PC-3 (cell line): Measurements from ENCODE around the gene NLRP4. TPM values are rescaled to one million over a fixed set of nuclear protein-coding genes. Genes with fewer than 3 reads are reported as not detected.

Experiments used
- ATAC-seq: fragments of 200-7000 bp; cut with Tn5 transposase; 2 replicates; pipeline ENCODE4 v1.9.1; 2020; ENCODE audit warnings: mild to moderate bottlenecking, moderate library complexity
- BruUV-seq: library from RNA; stranded (reverse); fragments of 400-500 nt; replicated peaks from 2 replicates; lab custom pipeline; 2021; lab: Mats Ljungman, UMichigan
- CTCF ChIA-PET: fragments of 300-600 bp; sonication (Branson Sonifier 250); formaldehyde crosslinking; loops from one replicate; lab custom pipeline; 2022; ENCODE audit warnings: antibody characterized with exemption; lab: Charles Lee
- POLR2A ChIA-PET: fragments of 300-600 bp; sonication (Branson Sonifier 250); formaldehyde crosslinking; loops from one replicate; lab custom pipeline; 2022; ENCODE audit warnings: antibody characterized with exemption; ENCODE audit not compliant: unreplicated experiment; lab: Charles Lee
- DNase-seq: peaks from one replicate; pipeline ENCODE4 v3.0.0-alpha.2; 2015
- H2AFZ ChIP-seq: fragments of 300-600 bp; sonication (generic); 2 replicates; pipeline ENCODE4 v1.6.0; 2016; ENCODE audit warnings: antibody characterized with exemption, low read length
- H3F3A ChIP-seq: fragments of 300-600 bp; sonication (generic); one replicate; pipeline ENCODE4 v1.6.0; 2017; ENCODE audit warnings: antibody characterized with exemption, low read length, control low read depth, mild to moderate bottlenecking; ENCODE audit not compliant: unreplicated experiment
- H3K27ac ChIP-seq: fragments of 300-600 bp; sonication (generic); 2 replicates; pipeline ENCODE4 v1.5.1; 2016; ENCODE audit warnings: mild to moderate bottlenecking, low read length
- H3K27me3 ChIP-seq: fragments of 300-600 bp; sonication (generic); 2 replicates; pipeline ENCODE4 v1.6.1; 2016; ENCODE audit warnings: low read length, mixed read lengths
- H3K36me3 ChIP-seq: fragments of 300-600 bp; sonication (generic); 2 replicates; pipeline ENCODE4 v1.6.1; 2016; ENCODE audit warnings: low read depth, mixed run types, low read length, mixed read lengths
- H3K4me1 ChIP-seq: fragments of 300-600 bp; sonication (generic); 2 replicates; pipeline ENCODE4 v1.5.1; 2016; ENCODE audit warnings: low read length; ENCODE audit not compliant: insufficient read depth
- H3K4me2 ChIP-seq: fragments of 300-600 bp; sonication (generic); 2 replicates; pipeline ENCODE4 v1.6.0; 2016; ENCODE audit warnings: low read length
- H3K4me3 ChIP-seq: fragments of 300-600 bp; sonication (generic); 2 replicates; pipeline ENCODE4 v1.5.1; 2016; ENCODE audit warnings: mild to moderate bottlenecking, low read length, mixed read lengths
- H3K79me2 ChIP-seq: fragments of 300-600 bp; sonication (generic); 2 replicates; pipeline ENCODE4 v1.6.1; 2017; ENCODE audit warnings: low read length, mixed read lengths
- H3K9ac ChIP-seq: fragments of 300-600 bp; sonication (generic); 2 replicates; pipeline ENCODE4 v1.6.0; 2016; ENCODE audit warnings: mild to moderate bottlenecking, low read length
- H3K9me2 ChIP-seq: fragments of 300-600 bp; sonication (generic); replicated peaks from 2 replicates; pipeline ENCODE4 v1.6.1; 2016; ENCODE audit warnings: mixed run types, low read length, mixed read lengths
- H3K9me3 ChIP-seq: fragments of 300-600 bp; sonication (generic); 2 replicates; pipeline ENCODE4 v1.6.1; 2016; ENCODE audit warnings: low read length, mixed read lengths
- H4K20me1 ChIP-seq: fragments of 300-600 bp; sonication (generic); 2 replicates; pipeline ENCODE4 v1.6.1; 2016; ENCODE audit warnings: low read length, mixed read lengths
- CTCF ChIP-seq: fragments of 300-600 bp; sonication (generic); conservative IDR thresholded peaks from 2 replicates; pipeline ENCODE4 v1.5.1; 2017; ENCODE audit warnings: antibody characterized with exemption, low read depth, mild to moderate bottlenecking, low read length
- EZH2 ChIP-seq: fragments of 300-600 bp; sonication (generic); IDR thresholded peaks from one replicate; pipeline ENCODE4 v1.6.1; 2017; ENCODE audit warnings: antibody characterized with exemption, mild to moderate bottlenecking, low read length; ENCODE audit not compliant: unreplicated experiment
- EZH2phosphoT487 ChIP-seq: fragments of 300-600 bp; sonication (generic); IDR thresholded peaks from 2 replicates; pipeline ENCODE4 v1.6.1; 2018; ENCODE audit warnings: mild to moderate bottlenecking, antibody characterized with exemption, low read length, borderline replicate concordance
- intact Hi-C: fragments of 100-400 bp; cut with micrococcal nuclease; formaldehyde crosslinking; loops from 2 replicates; pipeline ENCODE4 v1.9.0; 2023
- total RNA-seq: library from RNA; depleted of rRNA; stranded (reverse); fragments of >200 nt; gene quantifications from 2 replicates; pipeline ENCODE4 v1.2.3, GENCODE V29; 2014

The NLRP4 gene
- total RNA-seq, 1 experiment from 2014 or later: not detected

- Histone ChIP-seq H3K79me2 (no peaks in the 10 kb centered on the region), H3K4me3 (no peak overlapping the region), H3K9me3 (no peaks in the 10 kb centered on the region; the same call in 1 of the 2 replicates), H3K9ac (no peak overlapping the region), H3K9me2 (0 out of 2 replicates have a peak, but pooled peaks cover 4% of the 10 kb centered on the region), H3K27ac (no peak overlapping the region), H3K27me3 (peaks cover 79% of the 10 kb centered on the region), H3K4me2 (no peak overlapping the region), H3K36me3 (no peaks in the 10 kb centered on the region), H3K4me1 (no peaks in the 10 kb centered on the region), H4K20me1 (no peaks in the 10 kb centered on the region), H2AFZ (no peak overlapping the region), H3F3A (no peaks in the 10 kb centered on the region)
- CTCF ChIA-PET: no interaction called here
- no peak for DNase-seq
- POLR2A ChIA-PET: no interaction called here
- TF ChIP-seq EZH2phosphoT487 (no peak), EZH2 (no peak)
- intact Hi-C loops: no loop called here
- BruUV-seq: no TSS peak
- ATAC-seq: no peak
These were observed 22.1 kb downstream of the NLRP4 start for GRCh38 chr19:55858401-55858800.

DNA sequence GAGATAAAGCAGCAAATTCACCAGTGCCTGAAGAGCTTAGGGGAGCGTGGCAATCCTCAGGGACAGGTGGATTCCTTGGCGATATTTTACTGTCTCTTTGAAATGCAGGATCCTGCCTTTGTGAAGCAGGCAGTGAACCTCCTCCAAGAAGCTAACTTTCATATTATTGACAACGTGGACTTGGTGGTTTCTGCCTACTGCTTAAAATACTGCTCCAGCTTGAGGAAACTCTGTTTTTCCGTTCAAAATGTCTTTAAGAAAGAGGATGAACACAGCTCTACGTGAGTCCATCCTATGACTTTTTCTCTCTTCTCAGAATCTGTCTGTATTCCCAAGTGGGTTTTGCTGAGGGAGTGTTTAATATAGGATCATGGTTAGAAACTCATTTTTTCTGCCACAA lies 22.6 kb downstream of the NLRP4 start:
- H3K9me3 ChIP-seq: no peaks in the 10 kb centered on the region; the same call in 1 of the 2 replicates
- no peaks in the 10 kb centered on the region for H3K36me3 ChIP-seq
- no TSS peak for BruUV-seq
- H2AFZ ChIP-seq: no peak overlapping the region
- H3K9me2 ChIP-seq: 0 out of 2 replicates have a peak, but pooled peaks cover 4% of the 10 kb centered on the region
- H3K27me3 ChIP-seq: peaks cover 82% of the 10 kb centered on the region
- H3K4me1 ChIP-seq: no peaks in the 10 kb centered on the region
- no peaks in the 10 kb centered on the region for H3K79me2 ChIP-seq
- TF ChIP-seq CTCF (no peak), EZH2phosphoT487 (no peak), EZH2 (no peak)
- no peak overlapping the region for H3K27ac ChIP-seq
- H3F3A ChIP-seq: no peaks in the 10 kb centered on the region
- intact Hi-C loops: no loop called here
- ATAC-seq (no peak), DNase-seq (no peak)
- H4K20me1 ChIP-seq: no peaks in the 10 kb centered on the region
- H3K9ac ChIP-seq: no peak overlapping the region
- CTCF ChIA-PET: no interaction called here
- POLR2A ChIA-PET: no interaction called here
- H3K4me3 ChIP-seq: no peak overlapping the region
- no peak overlapping the region for H3K4me2 ChIP-seq

DNA sequence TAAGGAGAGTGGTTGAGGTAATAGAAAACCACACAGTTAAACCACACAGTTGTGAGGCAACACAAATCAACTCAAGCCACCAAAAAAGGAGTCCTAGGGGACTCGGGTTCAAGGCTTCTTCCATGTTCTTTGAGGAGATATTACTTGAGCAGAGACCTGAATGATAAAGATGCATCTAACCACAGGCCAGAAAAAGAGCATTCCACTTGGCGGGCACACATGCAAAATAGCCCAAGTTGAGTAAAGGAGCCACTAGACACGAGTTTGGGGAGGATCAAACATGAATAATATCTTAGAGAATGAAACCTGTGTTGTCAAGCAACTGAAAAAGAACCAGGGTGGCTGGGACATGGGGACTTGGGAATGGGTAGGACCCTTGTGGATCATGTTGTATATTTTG lies 30.2 kb downstream of the NLRP4 start:
- no peaks in the 10 kb centered on the region for H3K4me1 ChIP-seq
- no peak overlapping the region for H3K4me3 ChIP-seq
- ChIA-PET POLR2A (no interaction called here), CTCF (no interaction called here)
- no peak overlapping the region for H3K27ac ChIP-seq
- H3K36me3 ChIP-seq: no peaks in the 10 kb centered on the region
- DNase-seq (no peak), ATAC-seq (no peak)
- TF ChIP-seq CTCF (no peak), EZH2 (no peak), EZH2phosphoT487 (no peak)
- H2AFZ ChIP-seq: no peak overlapping the region
- no peaks in the 10 kb centered on the region for H3K79me2 ChIP-seq
- no peaks in the 10 kb centered on the region for H3F3A ChIP-seq
- no peaks in the 10 kb centered on the region for H3K9me3 ChIP-seq
- no TSS peak for BruUV-seq
- H3K27me3 ChIP-seq: peaks cover 72% of the 10 kb centered on the region
- intact Hi-C loops: no loop called here
- no peaks in the 10 kb centered on the region for H4K20me1 ChIP-seq
- no peaks in the 10 kb centered on the region for H3K9me2 ChIP-seq
- H3K9ac ChIP-seq: no peak overlapping the region
- no peak overlapping the region for H3K4me2 ChIP-seq
